Neural progenitor cell (in vitro differentiated cells): ENCODE results near the gene TBL2. TPM values are rescaled to one million over a fixed set of nuclear protein-coding genes. Genes with fewer than 3 reads are reported as not detected.

Experiments used
- DNase-seq: peaks from one replicate; pipeline ENCODE4 v3.0.0-alpha.2; 2016; ENCODE audit warnings: low spot score
- H2AFZ ChIP-seq: fragments of 200-600 bp; sonication (generic); replicated peaks from 2 replicates; pipeline ENCODE4 v1.6.1; 2016; ENCODE audit warnings: antibody characterized with exemption
- H3F3A ChIP-seq: fragments of 200-600 bp; sonication (generic); 2 replicates; pipeline ENCODE4 v1.6.1; 2016; ENCODE audit warnings: antibody characterized with exemption, low read depth
- H3K27ac ChIP-seq: fragments of 200-600 bp; sonication (generic); 2 replicates; pipeline ENCODE4 v1.5.1; 2016; ENCODE audit warnings: mild to moderate bottlenecking
- H3K27me3 ChIP-seq: fragments of 200-600 bp; sonication (generic); 2 replicates; pipeline ENCODE4 v1.6.1; 2016; ENCODE audit warnings: mild to moderate bottlenecking, moderate library complexity
- H3K36me3 ChIP-seq: fragments of 200-600 bp; sonication (generic); 2 replicates; pipeline ENCODE4 v1.5.1; 2016
- H3K4me1 ChIP-seq: fragments of 200-600 bp; sonication (generic); 2 replicates; pipeline ENCODE4 v1.6.1; 2016; ENCODE audit warnings: mixed run types
- H3K4me2 ChIP-seq: fragments of 200-600 bp; sonication (generic); 2 replicates; pipeline ENCODE4 v1.6.1; 2016
- H3K4me3 ChIP-seq: fragments of 200-600 bp; sonication (generic); 2 replicates; pipeline ENCODE4 v1.5.1; 2016
- H3K79me2 ChIP-seq: fragments of 200-600 bp; sonication (generic); 2 replicates; pipeline ENCODE4 v1.6.1; 2016; ENCODE audit warnings: low read depth
- H3K9ac ChIP-seq: fragments of 200-600 bp; sonication (generic); 2 replicates; pipeline ENCODE4 v1.6.1; 2016
- H3K9me3 ChIP-seq: fragments of 200-600 bp; sonication (generic); 2 replicates; pipeline ENCODE4 v1.5.1; 2016; ENCODE audit warnings: low read depth
- H4K20me1 ChIP-seq: fragments of 200-600 bp; sonication (generic); 2 replicates; pipeline ENCODE4 v1.6.1; 2016; ENCODE audit warnings: low read depth
- H3K27ac Mint-ChIP-seq: 3 replicates; pipeline ENCODE4 v1.8.0; 2021; ENCODE audit warnings: mixed read lengths
- H3K27me3 Mint-ChIP-seq: 2 replicates; pipeline ENCODE4 v1.8.0; 2022; ENCODE audit warnings: low read depth, mild to moderate bottlenecking, inconsistent platforms, moderate library complexity, mixed read lengths; ENCODE audit not compliant: insufficient read depth
- H3K36me3 Mint-ChIP-seq: 3 replicates; pipeline ENCODE4 v1.8.0; 2021; ENCODE audit warnings: mixed read lengths
- H3K4me1 Mint-ChIP-seq: 3 replicates; pipeline ENCODE4 v1.8.0; 2021; ENCODE audit warnings: mixed read lengths
- H3K4me3 Mint-ChIP-seq: 3 replicates; pipeline ENCODE4 v1.8.0; 2021; ENCODE audit warnings: mild to moderate bottlenecking, moderate library complexity, mixed read lengths
- H3K9me3 Mint-ChIP-seq: 3 replicates; pipeline ENCODE4 v1.8.0; 2020; ENCODE audit warnings: mixed read lengths
- EZH2 ChIP-seq: fragments of 200-600 bp; sonication (generic); IDR thresholded peaks from 2 replicates; pipeline ENCODE4 v1.6.1; 2017; ENCODE audit warnings: antibody characterized with exemption, mild to moderate bottlenecking, moderate library complexity
- EZH2phosphoT487 ChIP-seq: fragments of 200-600 bp; sonication (generic); IDR thresholded peaks from 2 replicates; pipeline ENCODE4 v1.6.1; 2017; ENCODE audit warnings: antibody characterized with exemption
- total RNA-seq: library from RNA; depleted of rRNA; stranded (reverse); fragments of >200 nt; gene quantifications from 2 replicates; pipeline ENCODE4 v1.2.3, GENCODE V29; 2015; ENCODE audit warnings: low replicate concordance
- TF ChIP-seq, protein P1 (sequence below): fragments of 200-600 bp; sonication (generic); IDR thresholded peaks from 2 replicates; pipeline ENCODE4 v1.5.1; 2017; ENCODE audit warnings: antibody characterized with exemption, mild to moderate bottlenecking

Gene TBL2
- total RNA-seq, 1 donor from 2014 or later = 29.0 TPM

DNA sequence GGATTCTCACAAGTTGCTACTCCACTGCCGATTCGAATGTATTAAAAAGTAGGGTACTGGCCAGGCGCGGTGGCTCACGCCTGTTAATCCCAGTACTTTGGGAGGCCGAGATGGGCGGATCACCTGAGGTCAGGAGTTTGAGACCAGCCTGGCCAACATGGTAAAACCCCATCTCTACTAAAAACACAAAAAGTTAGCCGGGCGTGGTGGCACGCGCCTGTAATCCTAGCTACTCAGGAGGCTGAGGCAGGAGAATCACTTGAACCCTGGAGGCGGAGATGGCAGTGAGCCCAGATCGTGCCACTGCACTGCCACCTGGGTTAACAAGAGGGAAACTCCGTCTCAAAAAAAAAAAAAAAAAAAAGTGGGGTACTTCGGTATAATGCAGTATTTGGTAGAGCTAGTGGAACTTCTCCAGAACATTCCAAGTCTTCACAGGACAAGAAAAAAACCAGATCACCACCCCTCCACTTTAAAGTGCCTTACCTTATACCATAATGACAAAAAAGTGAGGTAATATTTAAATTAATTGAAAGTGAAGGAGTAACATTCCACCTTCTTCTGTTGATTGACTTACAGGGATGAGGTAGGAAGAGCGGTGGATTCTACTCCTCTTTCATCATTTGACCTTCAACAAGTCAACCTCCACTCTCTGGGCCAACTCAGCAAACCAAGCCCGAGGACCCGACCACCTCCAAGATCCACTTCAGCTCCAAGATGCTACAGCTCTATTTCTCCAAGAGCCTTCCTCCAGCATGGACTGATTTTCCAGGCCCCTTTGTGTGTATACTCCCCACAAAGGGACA lies 58.3 kb downstream of the TBL2 start:
- peaks cover 31% of the 10 kb centered on the region for H3F3A ChIP-seq
- H3K4me1 ChIP-seq = peaks cover 16% of the 10 kb centered on the region
- H2AFZ ChIP-seq = no peak overlapping the region
- H3K4me3 Mint-ChIP-seq = peak overlapping the region; percentile 92
- no peaks in the 10 kb centered on the region for H3K27me3 ChIP-seq
- no peaks in the 10 kb centered on the region for H3K9me3 Mint-ChIP-seq
- H3K9ac ChIP-seq = peak overlapping the region; percentile 95
- peak overlapping the region; percentile 91 for H3K4me2 ChIP-seq
- peak; percentile 24 for DNase-seq
- H3K4me1 Mint-ChIP-seq = peaks cover 30% of the 10 kb centered on the region
- H3K79me2 ChIP-seq = peaks cover 77% of the 10 kb centered on the region
- no peak overlapping the region for H3K27ac ChIP-seq
- peaks cover 60% of the 10 kb centered on the region for H4K20me1 ChIP-seq
- TF ChIP-seq, protein P1, sequence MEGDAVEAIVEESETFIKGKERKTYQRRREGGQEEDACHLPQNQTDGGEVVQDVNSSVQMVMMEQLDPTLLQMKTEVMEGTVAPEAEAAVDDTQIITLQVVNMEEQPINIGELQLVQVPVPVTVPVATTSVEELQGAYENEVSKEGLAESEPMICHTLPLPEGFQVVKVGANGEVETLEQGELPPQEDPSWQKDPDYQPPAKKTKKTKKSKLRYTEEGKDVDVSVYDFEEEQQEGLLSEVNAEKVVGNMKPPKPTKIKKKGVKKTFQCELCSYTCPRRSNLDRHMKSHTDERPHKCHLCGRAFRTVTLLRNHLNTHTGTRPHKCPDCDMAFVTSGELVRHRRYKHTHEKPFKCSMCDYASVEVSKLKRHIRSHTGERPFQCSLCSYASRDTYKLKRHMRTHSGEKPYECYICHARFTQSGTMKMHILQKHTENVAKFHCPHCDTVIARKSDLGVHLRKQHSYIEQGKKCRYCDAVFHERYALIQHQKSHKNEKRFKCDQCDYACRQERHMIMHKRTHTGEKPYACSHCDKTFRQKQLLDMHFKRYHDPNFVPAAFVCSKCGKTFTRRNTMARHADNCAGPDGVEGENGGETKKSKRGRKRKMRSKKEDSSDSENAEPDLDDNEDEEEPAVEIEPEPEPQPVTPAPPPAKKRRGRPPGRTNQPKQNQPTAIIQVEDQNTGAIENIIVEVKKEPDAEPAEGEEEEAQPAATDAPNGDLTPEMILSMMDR = no peak
- TF ChIP-seq EZH2phosphoT487 (no peak), EZH2 (no peak)
- H3K9me3 ChIP-seq = no peaks in the 10 kb centered on the region
- H3K27me3 Mint-ChIP-seq = peaks cover 4% of the 10 kb centered on the region
- peaks cover 31% of the 10 kb centered on the region for H3K36me3 Mint-ChIP-seq
- H3K36me3 ChIP-seq = peaks cover 13% of the 10 kb centered on the region
- H3K27ac Mint-ChIP-seq = peak overlapping the region; percentile 66
- peak overlapping the region; percentile 99 for H3K4me3 ChIP-seq

DNA sequence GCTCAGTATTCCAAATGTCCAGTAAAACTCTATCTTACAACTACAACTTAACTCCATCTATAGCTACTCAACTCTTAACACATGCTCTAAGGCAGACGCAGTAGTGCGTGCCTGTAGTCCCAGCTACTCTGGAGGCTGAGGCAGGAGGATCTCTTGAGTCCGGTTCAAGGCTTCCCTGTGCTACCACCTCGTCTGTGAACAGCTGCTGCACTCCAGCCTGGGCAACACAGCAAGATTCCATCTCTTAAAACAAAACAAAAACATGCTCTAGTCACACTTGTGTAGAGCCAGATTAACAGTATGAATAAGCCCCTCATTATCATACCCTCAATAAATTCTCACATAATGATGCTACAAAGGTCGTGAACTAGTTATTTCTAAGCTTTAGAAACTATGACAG lies 59.9 kb downstream of the TBL2 start:
- no peaks in the 10 kb centered on the region for H3K9me3 ChIP-seq
- Mint-ChIP-seq H3K4me3 (peak overlapping the region; percentile 33), H3K36me3 (peaks cover 36% of the 10 kb centered on the region), H3K9me3 (no peaks in the 10 kb centered on the region), H3K4me1 (peaks cover 30% of the 10 kb centered on the region), H3K27me3 (peaks cover 4% of the 10 kb centered on the region), H3K27ac (no peak overlapping the region)
- no peak overlapping the region for H3K4me3 ChIP-seq
- peaks cover 93% of the 10 kb centered on the region for H3K79me2 ChIP-seq
- no peak overlapping the region for H3K27ac ChIP-seq
- peaks cover 76% of the 10 kb centered on the region for H4K20me1 ChIP-seq
- TF ChIP-seq EZH2phosphoT487 = no peak
- peaks cover 21% of the 10 kb centered on the region for H3F3A ChIP-seq
- H3K27me3 ChIP-seq = no peaks in the 10 kb centered on the region
- DNase-seq = no peak
- peaks cover 15% of the 10 kb centered on the region for H3K36me3 ChIP-seq
- no peak overlapping the region for H3K4me2 ChIP-seq
- no peak overlapping the region for H3K9ac ChIP-seq
- peaks cover 16% of the 10 kb centered on the region for H3K4me1 ChIP-seq
- no peak overlapping the region for H2AFZ ChIP-seq

Other genes with a start within 250 kb of the TBL2 start
- gene FZD9, start 144.8 kb downstream of the TBL2 start, total RNA-seq = 1.1 and 5.8 TPM in 2 replicates
- 69.3 and 85.8 TPM in 2 replicates for gene BAZ1B, start 56.3 kb downstream of the TBL2 start, total RNA-seq
- 10.4 and 29.9 TPM in 2 replicates for gene BCL7B, start 20.9 kb downstream of the TBL2 start, total RNA-seq
- gene MLXIPL, start 45.9 kb upstream of the TBL2 start, total RNA-seq = 0.87 and 0.90 TPM in 2 replicates
- 7.0 and 24.6 TPM in 2 replicates for gene VPS37D, start 89.3 kb upstream of the TBL2 start, total RNA-seq
- gene DNAJC30, start 104.9 kb upstream of the TBL2 start, total RNA-seq = 0.94 and 2.6 TPM in 2 replicates
- gene BUD23, start 105.0 kb upstream of the TBL2 start, total RNA-seq = 22.8 and 41.6 TPM in 2 replicates
- 21.9 and 29.0 TPM in 2 replicates for gene STX1A, start 141.1 kb upstream of the TBL2 start, total RNA-seq
- gene ABHD11, start 160.2 kb upstream of the TBL2 start, total RNA-seq = 9.3 and 15.1 TPM in 2 replicates
- gene CLDN3, start 191.7 kb upstream of the TBL2 start, total RNA-seq = 1.6 and 14.2 TPM in 2 replicates